Measurements from ENCODE around the gene RPL13. TPM values are rescaled to one million over a fixed set of nuclear protein-coding genes. Genes with fewer than 3 reads are reported as not detected.

Gene RPL13
- total and polyA plus RNA-seq, 2 of the 13 experiments (the other 11 are each of a cell fraction or from before 2014, with no cell fraction given), result 2,988 to 4,411 TPM

GRCh38 chr16:89561142-89561883, 831 bp downstream of the RPL13 start (continued):
- TF ChIP-seq ZNF597 (CRISPR knock-in tag; IDR thresholded peaks at IDR 0.05), result no peak
- no peak for TF ChIP-seq HINFP (CRISPR knock-in tag; IDR thresholded peaks at IDR 0.05; ENCODE audit: low read depth)
- TF ChIP-seq SRSF1 (optimal IDR thresholded peaks at IDR 0.05; ENCODE audit: low read depth, low read length), result no peak
- no peak for TF ChIP-seq NFRKB (IDR thresholded peaks at IDR 0.05)
- TF ChIP-seq MYC (CRISPR knock-in tag; IDR thresholded peaks at IDR 0.05; ENCODE audit: borderline replicate concordance), result no peak
- no peak for TF ChIP-seq ZNF547 (CRISPR knock-in tag; IDR thresholded peaks at IDR 0.05)
- TF ChIP-seq, protein P1, sequence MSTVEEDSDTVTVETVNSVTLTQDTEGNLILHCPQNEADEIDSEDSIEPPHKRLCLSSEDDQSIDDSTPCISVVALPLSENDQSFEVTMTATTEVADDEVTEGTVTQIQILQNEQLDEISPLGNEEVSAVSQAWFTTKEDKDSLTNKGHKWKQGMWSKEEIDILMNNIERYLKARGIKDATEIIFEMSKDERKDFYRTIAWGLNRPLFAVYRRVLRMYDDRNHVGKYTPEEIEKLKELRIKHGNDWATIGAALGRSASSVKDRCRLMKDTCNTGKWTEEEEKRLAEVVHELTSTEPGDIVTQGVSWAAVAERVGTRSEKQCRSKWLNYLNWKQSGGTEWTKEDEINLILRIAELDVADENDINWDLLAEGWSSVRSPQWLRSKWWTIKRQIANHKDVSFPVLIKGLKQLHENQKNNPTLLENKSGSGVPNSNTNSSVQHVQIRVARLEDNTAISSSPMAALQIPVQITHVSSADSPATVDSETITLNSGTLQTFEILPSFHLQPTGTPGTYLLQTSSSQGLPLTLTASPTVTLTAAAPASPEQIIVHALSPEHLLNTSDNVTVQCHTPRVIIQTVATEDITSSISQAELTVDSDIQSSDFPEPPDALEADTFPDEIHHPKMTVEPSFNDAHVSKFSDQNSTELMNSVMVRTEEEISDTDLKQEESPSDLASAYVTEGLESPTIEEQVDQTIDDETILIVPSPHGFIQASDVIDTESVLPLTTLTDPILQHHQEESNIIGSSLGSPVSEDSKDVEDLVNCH (CRISPR knock-in tag; IDR thresholded peaks at IDR 0.05), result no peak
- TF ChIP-seq ATF1 (CRISPR knock-in tag; IDR thresholded peaks at IDR 0.05), result no peak
- TF ChIP-seq HMGXB4 (CRISPR knock-in tag; IDR thresholded peaks at IDR 0.05; ENCODE audit: borderline replicate concordance in 1 of 2, low read depth in 1 of 2), result peak in 1 of 2 experiments; percentile 1; a peak in 1 of 4 replicates
- peak; percentile 23; the same call in 1 of the 2 replicates for TF ChIP-seq POGZ (CRISPR knock-in tag; IDR thresholded peaks at IDR 0.05)
- TF ChIP-seq, protein P2, sequence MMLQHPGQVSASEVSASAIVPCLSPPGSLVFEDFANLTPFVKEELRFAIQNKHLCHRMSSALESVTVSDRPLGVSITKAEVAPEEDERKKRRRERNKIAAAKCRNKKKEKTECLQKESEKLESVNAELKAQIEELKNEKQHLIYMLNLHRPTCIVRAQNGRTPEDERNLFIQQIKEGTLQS (CRISPR knock-in tag; IDR thresholded peaks at IDR 0.05), result no peak
- 0 out of 2 replicates have a peak, but pooled peaks have one; percentile 46 for TF ChIP-seq ZC3H4 (CRISPR knock-in tag; IDR thresholded peaks at IDR 0.05; ENCODE audit: borderline replicate concordance)
- no peak for TF ChIP-seq ZNF367 (CRISPR knock-in tag; IDR thresholded peaks at IDR 0.05; ENCODE audit: borderline replicate concordance)
- TF ChIP-seq, protein P3, sequence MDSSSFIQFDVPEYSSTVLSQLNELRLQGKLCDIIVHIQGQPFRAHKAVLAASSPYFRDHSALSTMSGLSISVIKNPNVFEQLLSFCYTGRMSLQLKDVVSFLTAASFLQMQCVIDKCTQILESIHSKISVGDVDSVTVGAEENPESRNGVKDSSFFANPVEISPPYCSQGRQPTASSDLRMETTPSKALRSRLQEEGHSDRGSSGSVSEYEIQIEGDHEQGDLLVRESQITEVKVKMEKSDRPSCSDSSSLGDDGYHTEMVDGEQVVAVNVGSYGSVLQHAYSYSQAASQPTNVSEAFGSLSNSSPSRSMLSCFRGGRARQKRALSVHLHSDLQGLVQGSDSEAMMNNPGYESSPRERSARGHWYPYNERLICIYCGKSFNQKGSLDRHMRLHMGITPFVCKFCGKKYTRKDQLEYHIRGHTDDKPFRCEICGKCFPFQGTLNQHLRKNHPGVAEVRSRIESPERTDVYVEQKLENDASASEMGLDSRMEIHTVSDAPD (CRISPR knock-in tag; IDR thresholded peaks at IDR 0.05), result peak; percentile 14; the same call in 1 of the 2 replicates
- TF ChIP-seq GMEB2 (CRISPR knock-in tag; IDR thresholded peaks at IDR 0.05; ENCODE audit: low read depth), result no peak
- peak; percentile 63 for TF ChIP-seq ZC3H13 (CRISPR knock-in tag; IDR thresholded peaks at IDR 0.05)
